ENCODE measurements around the gene SGCD.

SGCD gene

GRCh38 chr5:156409834-156410233 lies 82.9 kb downstream of the SGCD start:
- no peaks in the 10 kb centered on the region for H3K36me3 ChIP-seq
- H4K20me1 ChIP-seq, result no peaks in the 10 kb centered on the region
- H3K4me1 ChIP-seq, result peaks cover 0 to 14% (median 3%) of the 10 kb centered on the region in 10 experiments; a peak in 9 of 20 replicates
- H3K27me3 ChIP-seq, result no peaks in the 10 kb centered on the region
- no peak for TF ChIP-seq Cebpa-rat (IDR thresholded peaks at IDR 0.05)
- H3K4me3 ChIP-seq, result no peak overlapping the region
- no peak overlapping the region for H3K27ac ChIP-seq
- no peak overlapping the region for H3K4me2 ChIP-seq
- no peaks in the 10 kb centered on the region for H3K9me3 ChIP-seq (replicated peaks in 1 of 11)
- no peak overlapping the region for H3K9ac ChIP-seq

- no peaks in the 10 kb centered on the region for H4K20me1 ChIP-seq
- no peaks in the 10 kb centered on the region for H3K9me3 ChIP-seq (replicated peaks in 1 of 11)
- H3K9ac ChIP-seq, result 0 out of 22 replicates have a peak overlapping the region, but pooled peaks of 1 of the 11 experiments have one; percentile 5
- TF ChIP-seq Cebpa-rat (IDR thresholded peaks at IDR 0.05), result no peak
- peak overlapping the region in 5 of 11 experiments; percentile 40 to 56 (median 44); a peak in 10 of 22 replicates for H3K4me2 ChIP-seq
- no peak overlapping the region for H3K27ac ChIP-seq
- H3K4me1 ChIP-seq, result peaks cover 0 to 14% (median 3%) of the 10 kb centered on the region in 10 experiments; a peak in 9 of 20 replicates
- H3K36me3 ChIP-seq, result no peaks in the 10 kb centered on the region
- no peaks in the 10 kb centered on the region for H3K27me3 ChIP-seq
- H3K4me3 ChIP-seq, result no peak overlapping the region
Observed at GRCh38 chr5:156411185-156411613, 84.2 kb downstream of the SGCD start.

GRCh38 chr5:156411957-156412356 lies 85.0 kb downstream of the SGCD start:
- Histone ChIP-seq H4K20me1 (no peaks in the 10 kb centered on the region), H3K4me3 (no peak overlapping the region), H3K36me3 (no peaks in the 10 kb centered on the region), H3K4me2 (no peak overlapping the region), H3K9ac (no peak overlapping the region), H3K4me1 (peaks cover 0 to 14% (median 3%) of the 10 kb centered on the region in 10 experiments; a peak in 9 of 20 replicates), H3K27me3 (no peaks in the 10 kb centered on the region), H3K9me3 (replicated peaks in 1 of 11) (no peaks in the 10 kb centered on the region), H3K27ac (no peak overlapping the region)
- TF ChIP-seq Cebpa-rat (IDR thresholded peaks at IDR 0.05), result no peak

GRCh38 chr5:156414391-156414790 lies 87.4 kb downstream of the SGCD start:
- Histone ChIP-seq H3K4me2 (no peak overlapping the region), H3K27ac (no peak overlapping the region), H3K9me3 (replicated peaks in 1 of 11) (no peaks in the 10 kb centered on the region), H4K20me1 (no peaks in the 10 kb centered on the region), H3K4me1 (peaks cover 0 to 14% (median 3%) of the 10 kb centered on the region in 10 experiments; a peak in 9 of 20 replicates), H3K4me3 (no peak overlapping the region), H3K36me3 (no peaks in the 10 kb centered on the region), H3K9ac (no peak overlapping the region), H3K27me3 (no peaks in the 10 kb centered on the region)
- no peak for TF ChIP-seq Cebpa-rat (IDR thresholded peaks at IDR 0.05)

GRCh38 chr5:156419661-156420060 lies 92.7 kb downstream of the SGCD start:
- Histone ChIP-seq H3K27ac (no peak overlapping the region), H3K9ac (no peak overlapping the region), H3K9me3 (replicated peaks in 1 of 11) (no peaks in the 10 kb centered on the region), H3K27me3 (no peaks in the 10 kb centered on the region), H3K4me1 (no peaks in the 10 kb centered on the region), H3K4me2 (no peak overlapping the region), H3K4me3 (no peak overlapping the region), H3K36me3 (no peaks in the 10 kb centered on the region), H4K20me1 (no peaks in the 10 kb centered on the region)
- TF ChIP-seq Cebpa-rat (IDR thresholded peaks at IDR 0.05), result no peak

- Histone ChIP-seq H3K9me3 (replicated peaks in 1 of 11) (no peaks in the 10 kb centered on the region), H3K27me3 (no peaks in the 10 kb centered on the region), H3K4me2 (no peak overlapping the region), H3K9ac (no peak overlapping the region), H4K20me1 (no peaks in the 10 kb centered on the region), H3K4me1 (no peaks in the 10 kb centered on the region), H3K36me3 (no peaks in the 10 kb centered on the region), H3K4me3 (no peak overlapping the region), H3K27ac (no peak overlapping the region)
- TF ChIP-seq Cebpa-rat (IDR thresholded peaks at IDR 0.05), result no peak
Observed at GRCh38 chr5:156420665-156421064, 93.7 kb downstream of the SGCD start.

GRCh38 chr5:156421798-156422197 lies 94.8 kb downstream of the SGCD start:
- H3K9me3 ChIP-seq (replicated peaks in 1 of 11), result no peaks in the 10 kb centered on the region
- no peak overlapping the region for H3K4me2 ChIP-seq
- no peak overlapping the region for H3K27ac ChIP-seq
- H3K4me1 ChIP-seq, result no peaks in the 10 kb centered on the region
- H3K27me3 ChIP-seq, result no peaks in the 10 kb centered on the region
- no peaks in the 10 kb centered on the region for H4K20me1 ChIP-seq
- H3K9ac ChIP-seq, result no peak overlapping the region
- no peak for TF ChIP-seq Cebpa-rat (IDR thresholded peaks at IDR 0.05)
- H3K36me3 ChIP-seq, result no peaks in the 10 kb centered on the region
- H3K4me3 ChIP-seq, result no peak overlapping the region

GRCh38 chr5:156423597-156423996 lies 96.6 kb downstream of the SGCD start:
- TF ChIP-seq Cebpa-rat (IDR thresholded peaks at IDR 0.05), result no peak
- H3K9me3 ChIP-seq (replicated peaks in 1 of 11), result 0 out of 22 replicates have a peak, but pooled peaks cover 0 to 3% (median 0%) of the 10 kb centered on the region in 11 experiments
- no peaks in the 10 kb centered on the region for H3K27me3 ChIP-seq
- H3K4me2 ChIP-seq, result no peak overlapping the region
- H3K9ac ChIP-seq, result no peak overlapping the region
- H3K4me3 ChIP-seq, result no peak overlapping the region
- H4K20me1 ChIP-seq, result no peaks in the 10 kb centered on the region
- H3K27ac ChIP-seq, result no peak overlapping the region
- no peaks in the 10 kb centered on the region for H3K36me3 ChIP-seq
- H3K4me1 ChIP-seq, result no peaks in the 10 kb centered on the region

- Histone ChIP-seq H4K20me1 (no peaks in the 10 kb centered on the region), H3K9ac (no peak overlapping the region), H3K27me3 (no peaks in the 10 kb centered on the region), H3K9me3 (replicated peaks in 1 of 11) (peaks cover 0 to 19% (median 5%) of the 10 kb centered on the region in 11 experiments; a peak in 6 of 22 replicates), H3K4me3 (no peak overlapping the region), H3K4me1 (no peaks in the 10 kb centered on the region), H3K4me2 (no peak overlapping the region), H3K36me3 (no peaks in the 10 kb centered on the region), H3K27ac (no peak overlapping the region)
- no peak for TF ChIP-seq Cebpa-rat (IDR thresholded peaks at IDR 0.05)
Observed at GRCh38 chr5:156427315-156427714, 100.4 kb downstream of the SGCD start.

GRCh38 chr5:156431956-156432829 lies 105.2 kb downstream of the SGCD start:
- Histone ChIP-seq H3K9ac (no peak overlapping the region), H3K4me3 (no peak overlapping the region), H3K9me3 (replicated peaks in 1 of 11) (peaks cover 0 to 19% (median 5%) of the 10 kb centered on the region in 11 experiments; a peak in 6 of 22 replicates), H4K20me1 (no peaks in the 10 kb centered on the region), H3K27me3 (no peaks in the 10 kb centered on the region), H3K36me3 (no peaks in the 10 kb centered on the region), H3K4me1 (no peaks in the 10 kb centered on the region), H3K4me2 (no peak overlapping the region), H3K27ac (no peak overlapping the region)
- no peak for TF ChIP-seq Cebpa-rat (IDR thresholded peaks at IDR 0.05)
